Right lobe of liver (tissue), 6 donors: ENCODE results near the gene ZNF787. TPM values are rescaled to one million over a fixed set of nuclear protein-coding genes. Genes with fewer than 3 reads are reported as not detected.

Experiments used
- ATAC-seq, 4 donors: fragments of 200-7000 bp; cut with Tn5 transposase; one replicate each; pipeline ENCODE4 v1.9.1; 2020; ENCODE audit warnings: mild to moderate bottlenecking in 4 of 4, moderate library complexity in 4 of 4
- DNase-seq, 3 donors: peaks; one replicate each; pipeline ENCODE4 v3.0.0-alpha.2; 2020
- H3K27ac ChIP-seq, 3 donors: fragments of 200-600 bp; one replicate each; pipeline ENCODE4 v1.8.0; 2022
- H3K27me3 ChIP-seq, 2 donors: fragments of 200-600 bp; one replicate each; pipeline ENCODE4 v1.8.0; 2022
- H3K36me3 ChIP-seq, 4 donors: fragments of 200-600 bp; sonication (generic) in 1 of 4; one replicate each; pipeline versions ENCODE4 v1.5.1 to v1.8.0; 2017 to 2022; ENCODE audit warnings: control low read depth in 1 of 4
- H3K4me1 ChIP-seq, 4 donors: fragments of 200-600 bp; sonication (generic) in 1 of 4; one replicate each; pipeline versions ENCODE4 v1.5.1 to v1.8.0; 2017 to 2022; ENCODE audit warnings: control low read depth in 1 of 4
- H3K4me3 ChIP-seq, 3 donors: fragments of 200-600 bp; one replicate each; pipeline ENCODE4 v1.8.0; 2022
- H3K9me3 ChIP-seq, 4 donors: fragments of 200-600 bp; sonication (generic) in 1 of 4; one replicate each; pipeline versions ENCODE4 v1.5.1 to v1.8.0; 2017 to 2022; ENCODE audit warnings: control low read depth in 1 of 4
- CTCF ChIP-seq, 4 donors: fragments of 200-600 bp in 3 of 4; fragments of 450-650 bp in 1 of 4; IDR thresholded peaks; one replicate each; pipeline versions ENCODE4 v1.5.1 to v1.8.0; 2016 to 2022; ENCODE audit warnings: antibody characterized with exemption in 4 of 4, mild to moderate bottlenecking in 2 of 4
- POLR2A ChIP-seq: fragments of 450-650 bp; IDR thresholded peaks from one replicate; pipeline ENCODE4 v1.6.1; 2017; ENCODE audit warnings: antibody characterized with exemption, mild to moderate bottlenecking
- WGBS: methylation state at CpG from one replicate; pipeline ENCODE4 v1.1.6; 2018; ENCODE audit warnings: low coverage, low lambda C conversion rate; ENCODE audit not compliant: insufficient coverage; ENCODE audit errors: missing lambda C conversion rate; 5-methylcytosine and 5-hydroxymethylcytosine counted together
- intact Hi-C, 2 donors: fragments of 100-400 bp; cut with DNase I; formaldehyde crosslinking; loops; one replicate each; pipeline versions ENCODE4 v1.11.2 to v1.14.1; 2022
- small RNA-seq, 2 experiments: library from RNA; depleted of rRNA; stranded (forward); fragments of <200 nt; gene quantifications; one replicate each; pipeline ENCODE3, GENCODE V24; 2016
- total RNA-seq, 6 experiments: library from RNA; depleted of rRNA in 2 of 6; stranded (reverse); fragments of >200 nt in 2 of 6; fragmentation: NEBNext Ultra II Directional in 3 of 6; extraction: Animal tissue kit (Norgen Biotek cat#: 25700) in 3 of 6; gene quantifications; one replicate each; pipeline versions ENCODE4 v1.1.0 to v1.2.4, GENCODE V29; 2016 to 2023
- donor health status: DM: no; HTN: yes; CAD: no.
- donor health status: DM: no; HTN: no; CAD: no.
- donor health status: DM: no; HTN: no; CAD: no.
- donor health status: DM: no; HTN: yes; CAD: no.
- donor health status: DM: no; HTN: yes; CAD: no.

Gene ZNF787
- total RNA-seq, 6 experiments from 2014 or later, result 15.8 to 26.0 (median 22.5) TPM

- peaks cover 0 to 9% (median 0%) of the 10 kb centered on the region in 4 donors for H3K4me1 ChIP-seq
- DNase-seq, result peak; percentile 79 to 82 (median 80)
- no peaks in the 10 kb centered on the region for H3K36me3 ChIP-seq
- ATAC-seq, result peak; percentile 84 to 94 (median 91)
- WGBS, result 7% methylated on average over 14 of the region's 39 CpGs
- H3K27me3 ChIP-seq, result no peaks in the 10 kb centered on the region
- H3K4me3 ChIP-seq, result no peak overlapping the region
- intact Hi-C loops, result no loop called here
- TF ChIP-seq POLR2A, result no peak
- TF ChIP-seq CTCF (IDR thresholded peaks at IDR 0.05), result peak; percentile 84 to 93 (median 92)
- H3K9me3 ChIP-seq, result no peaks in the 10 kb centered on the region
- no peak overlapping the region for H3K27ac ChIP-seq
These were observed 54.7 kb downstream of the ZNF787 start for GRCh38 chr19:56066152-56067023.

GRCh38 chr19:56053596-56053995 lies 67.5 kb downstream of the ZNF787 start:
- H3K4me3 ChIP-seq, result no peak overlapping the region
- ATAC-seq (no peak), DNase-seq (no peak)
- WGBS, result 73% methylated on average over 9 of the region's 18 CpGs
- no peaks in the 10 kb centered on the region for H3K36me3 ChIP-seq
- TF ChIP-seq CTCF (IDR thresholded peaks at IDR 0.05) (no peak), POLR2A (no peak)
- H3K4me1 ChIP-seq, result no peaks in the 10 kb centered on the region
- H3K9me3 ChIP-seq, result no peaks in the 10 kb centered on the region
- H3K27me3 ChIP-seq, result no peaks in the 10 kb centered on the region
- intact Hi-C loops, result no loop called here
- no peak overlapping the region for H3K27ac ChIP-seq

Small RNA genes within 50 kb of the gene (small RNA-seq; reads per million reads assigned to genes)
- gene AC024580.2, result 0 reads per million in 2 experiments
- gene RF00019, result 0 reads per million in 2 experiments

Other genes with a start within 250 kb of the ZNF787 start
- not detected for gene NLRP13, start 189.0 kb downstream of the ZNF787 start, total RNA-seq
- gene NLRP8, start 173.5 kb downstream of the ZNF787 start, total RNA-seq, result not detected
- gene NLRP5, start 134.5 kb downstream of the ZNF787 start, total RNA-seq, result not detected
- gene ZNF444, start 20.0 kb upstream of the ZNF787 start, total RNA-seq, result 10 to 100 TPM; 23.2 to 38.4 (median 30.8) TPM
- gene GALP, start 54.7 kb upstream of the ZNF787 start, total RNA-seq, result under 1 TPM in 2 of 6 experiments, not detected in 4; 0.42 to 0.46 TPM
- not detected for gene ZSCAN5B, start 76.5 kb upstream of the ZNF787 start, total RNA-seq
- gene ZSCAN5C, start 81.0 kb upstream of the ZNF787 start, total RNA-seq, result not detected
- not detected for gene EDDM13, start 151.5 kb upstream of the ZNF787 start, total RNA-seq
- 1 to 10 TPM; 2.3 to 7.9 (median 3.7) TPM for gene ZSCAN5A, start 193.5 kb upstream of the ZNF787 start, total RNA-seq